ENCODE data around the gene ANK2.
"Not testable (repeated sequence)": the region's sequence is repeated elsewhere in the genome, so short reads cannot be mapped to it uniquely, and the experiment has no call there.

The ANK2 gene

GRCh38 chr4:113221990-113222389 is 172.5 kb downstream of the ANK2 start:
- DNase-seq, result no peak

GRCh38 chr4:113222471-113222870 is 173.0 kb downstream of the ANK2 start:
- no peak for DNase-seq

DNA sequence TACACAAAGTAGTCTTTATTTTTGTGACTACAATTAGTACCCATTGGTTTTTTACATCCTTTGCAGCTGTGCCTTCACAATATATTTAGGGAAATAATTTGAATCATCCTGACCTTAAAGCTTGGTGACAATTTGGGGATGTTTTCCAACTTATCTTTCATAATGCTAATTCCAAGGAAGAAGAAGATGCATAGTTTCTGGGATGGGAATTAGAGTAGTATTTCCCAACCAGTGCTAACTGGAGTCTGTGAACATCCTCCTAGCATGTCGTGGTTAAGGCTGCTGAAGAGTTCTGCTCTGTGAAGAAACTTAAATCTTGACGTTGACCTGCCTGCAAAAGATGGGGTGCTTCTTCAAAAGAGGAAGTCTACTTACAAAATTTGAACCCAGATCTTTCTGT is 173.5 kb downstream of the ANK2 start:
- peak in 1 of 2 experiments; percentile 3 for DNase-seq

- no peak for DNase-seq
Observed at GRCh38 chr4:113232194-113232593, 182.7 kb downstream of the ANK2 start.

DNA sequence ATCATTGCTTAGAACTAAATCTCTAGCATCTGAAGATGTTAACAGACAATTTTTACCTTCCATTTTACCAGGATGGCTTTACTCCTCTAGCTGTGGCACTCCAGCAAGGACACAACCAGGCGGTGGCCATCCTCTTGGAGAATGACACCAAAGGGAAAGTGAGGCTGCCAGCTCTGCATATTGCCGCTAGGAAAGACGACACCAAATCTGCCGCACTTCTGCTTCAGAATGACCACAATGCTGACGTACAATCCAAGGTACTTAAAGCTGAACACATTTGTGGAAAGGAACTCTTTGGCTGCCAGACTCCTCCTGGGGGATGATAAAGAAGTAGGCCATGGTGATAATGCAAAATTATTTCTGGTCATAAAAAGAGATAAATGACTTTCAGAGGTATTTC is 187.5 kb downstream of the ANK2 start:
- DNase-seq, result no peak

- DNase-seq, result no peak
Observed at GRCh38 chr4:113243312-113243711, 193.9 kb downstream of the ANK2 start.

DNA sequence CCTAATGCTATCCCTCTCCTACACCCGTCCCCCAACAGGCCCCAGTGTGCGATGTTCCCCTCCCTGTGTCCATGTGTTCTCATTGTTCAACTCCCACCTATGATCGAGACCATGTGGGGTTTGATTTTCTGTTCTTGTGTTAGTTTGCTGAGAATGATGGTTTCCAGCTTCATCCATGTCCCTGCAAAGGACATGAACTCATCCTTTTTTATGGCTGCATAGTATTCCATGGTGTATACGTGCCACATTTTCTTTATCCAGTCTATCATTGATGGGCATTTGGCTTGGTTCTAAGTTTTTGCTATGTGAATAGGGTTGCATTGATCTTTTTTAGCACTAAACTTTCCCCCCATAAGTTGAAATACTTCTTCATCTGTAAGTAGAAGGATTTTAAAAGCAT is 195.3 kb downstream of the ANK2 start:
- not testable (repeated sequence) for DNase-seq

DNA sequence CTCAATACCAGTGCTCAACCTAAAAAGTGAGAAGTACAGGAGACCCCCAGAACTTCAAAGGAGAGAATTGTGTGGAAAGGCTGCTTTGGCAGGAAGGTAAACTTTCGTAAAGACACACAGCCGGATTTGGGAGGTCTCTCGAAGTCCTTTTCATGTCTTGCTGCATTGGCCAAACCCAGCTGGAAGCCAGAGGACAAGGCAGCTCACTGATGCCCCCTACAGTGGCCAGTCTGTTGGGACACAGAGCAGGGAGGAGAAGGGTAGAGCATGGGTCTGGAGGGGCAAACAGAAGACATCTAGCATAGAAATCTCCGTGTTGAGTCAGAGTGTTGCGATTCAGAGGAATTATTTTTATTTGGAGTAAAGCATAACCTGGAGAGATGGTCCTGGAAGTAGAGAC is 198.9 kb downstream of the ANK2 start:
- DNase-seq, result no peak

DNA sequence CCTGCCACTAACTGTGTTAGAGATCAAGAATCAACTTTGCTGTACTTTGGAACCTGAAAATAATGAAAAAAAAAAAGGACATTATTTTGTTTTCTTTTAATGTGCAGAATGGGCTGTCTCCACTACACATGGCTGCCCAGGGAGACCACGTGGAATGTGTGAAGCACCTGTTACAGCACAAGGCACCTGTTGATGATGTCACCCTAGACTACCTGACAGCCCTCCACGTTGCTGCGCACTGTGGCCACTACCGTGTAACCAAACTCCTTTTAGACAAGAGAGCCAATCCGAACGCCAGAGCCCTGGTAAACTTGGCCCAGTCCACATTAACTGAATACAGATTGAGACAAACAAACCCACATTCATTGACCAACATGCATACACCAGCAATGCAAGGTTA is 206.2 kb downstream of the ANK2 start:
- DNase-seq, result no peak

DNA sequence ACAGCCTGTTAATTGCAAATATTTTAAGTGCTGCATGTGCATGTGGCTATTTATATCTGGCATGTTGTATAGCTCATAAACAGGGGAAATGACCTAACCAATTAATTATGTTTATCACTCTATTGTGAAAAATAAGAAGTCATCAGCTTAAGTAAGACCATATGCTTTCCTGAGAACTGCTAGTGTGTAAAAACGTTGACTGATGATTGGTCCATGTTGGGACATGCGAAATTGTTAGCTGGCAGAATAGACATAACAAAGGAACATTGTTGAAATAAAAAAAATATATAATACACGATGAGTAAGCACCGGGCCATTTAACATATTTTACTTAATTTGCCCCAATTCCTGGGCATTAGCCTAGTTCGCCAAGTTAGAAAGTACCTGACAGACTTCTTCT is 207.5 kb downstream of the ANK2 start:
- DNase-seq, result no peak

DNA sequence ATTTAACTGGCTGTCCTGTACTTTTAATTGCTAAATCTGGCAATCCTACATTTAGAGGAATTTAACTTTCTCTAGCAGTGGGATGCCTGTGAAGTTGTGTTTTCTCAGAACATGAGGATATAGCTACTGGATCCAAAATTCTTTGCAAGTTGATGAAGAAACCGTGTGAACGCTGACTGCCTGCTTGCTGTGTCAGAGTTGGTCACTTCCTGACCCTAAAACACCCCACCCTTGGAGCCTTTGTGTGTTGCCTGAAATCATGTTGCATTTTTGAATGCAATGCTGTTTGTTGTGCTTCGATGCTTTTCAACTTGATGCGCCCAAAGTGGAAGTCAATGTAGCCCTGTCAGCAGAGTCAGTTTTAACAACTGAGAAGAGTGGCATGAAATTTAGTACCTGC is 211.2 kb downstream of the ANK2 start:
- no peak for DNase-seq

DNA sequence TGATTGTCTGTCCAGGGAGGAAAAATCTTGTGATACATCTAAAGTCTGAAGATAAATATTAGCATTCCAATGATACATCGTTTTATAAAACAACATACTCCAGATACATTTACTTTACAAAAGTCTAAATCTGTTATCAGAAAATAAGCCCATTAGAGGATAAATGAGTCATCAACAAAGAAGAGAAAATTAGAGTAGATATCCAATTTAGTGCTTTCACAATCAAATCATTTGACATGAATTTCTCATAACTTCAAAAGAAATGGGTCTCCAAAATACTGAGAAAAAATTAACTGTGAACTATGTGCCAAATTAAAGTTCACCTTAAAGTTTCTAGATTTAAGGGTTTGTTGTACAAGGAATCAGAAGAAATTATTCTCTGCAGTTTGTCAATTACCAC is 213.8 kb downstream of the ANK2 start:
- no peak for DNase-seq

DNA sequence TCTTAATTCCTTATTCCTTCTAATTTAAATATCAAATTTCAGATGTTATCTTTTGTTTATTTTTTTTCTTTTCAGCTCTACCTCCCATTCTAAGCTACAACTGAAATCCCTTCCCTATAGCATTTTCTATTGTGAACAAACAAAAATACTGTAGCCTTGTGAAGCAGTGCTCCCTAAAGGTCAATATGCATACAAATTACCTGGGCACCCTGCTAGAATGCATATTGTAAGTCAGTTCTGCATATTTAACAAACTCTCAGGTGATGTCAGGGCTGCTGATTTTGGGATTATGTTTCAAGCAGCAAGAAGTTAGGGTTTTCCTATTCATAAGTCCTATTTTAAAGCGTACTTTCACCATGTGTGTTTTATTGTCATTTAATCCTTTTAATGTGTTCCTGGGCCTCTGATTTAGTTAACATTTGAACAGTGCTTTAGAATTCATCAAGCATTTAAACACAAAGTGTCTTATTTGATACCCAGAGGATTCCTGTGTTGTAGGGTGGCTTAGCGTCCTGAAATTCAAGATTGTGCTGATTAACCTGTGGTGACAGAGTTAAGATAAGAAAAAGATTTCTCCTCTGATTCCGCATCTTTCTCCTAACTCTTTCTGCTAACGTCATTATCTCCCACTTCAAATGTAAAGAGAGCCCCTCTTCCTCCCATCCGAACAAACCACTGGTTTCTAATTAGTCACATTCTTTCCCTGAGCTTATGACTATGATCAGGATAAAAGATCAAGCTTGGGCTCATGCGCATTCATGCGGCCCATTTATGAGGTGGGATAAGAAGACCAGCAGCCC is 221.3 kb downstream of the ANK2 start:
- DNase-seq, result no peak

DNA sequence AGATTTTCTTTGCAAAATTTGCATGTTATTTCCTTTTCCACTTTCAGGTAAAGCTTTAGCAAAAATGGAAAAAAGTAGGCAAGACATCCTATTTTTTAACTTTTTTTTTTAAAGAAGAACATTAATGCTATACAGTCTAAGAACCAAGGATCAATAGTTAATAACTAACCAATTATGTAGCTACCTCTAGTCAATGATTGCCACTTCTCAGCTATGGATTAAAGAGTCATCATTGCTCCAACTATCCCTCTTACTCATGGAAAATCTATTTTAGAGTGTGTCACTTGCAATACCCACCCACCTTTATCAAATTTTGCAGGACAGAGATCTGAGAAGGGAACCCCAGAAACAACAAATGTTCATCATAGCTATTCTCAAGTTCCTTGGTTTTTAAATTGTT is 223.1 kb downstream of the ANK2 start:
- DNase-seq, result no peak

- no peak for DNase-seq
Observed at GRCh38 chr4:113273721-113274220, 224.3 kb downstream of the ANK2 start.

- DNase-seq, result no peak
Observed at GRCh38 chr4:113276464-113277170, 227.2 kb downstream of the ANK2 start.

DNA sequence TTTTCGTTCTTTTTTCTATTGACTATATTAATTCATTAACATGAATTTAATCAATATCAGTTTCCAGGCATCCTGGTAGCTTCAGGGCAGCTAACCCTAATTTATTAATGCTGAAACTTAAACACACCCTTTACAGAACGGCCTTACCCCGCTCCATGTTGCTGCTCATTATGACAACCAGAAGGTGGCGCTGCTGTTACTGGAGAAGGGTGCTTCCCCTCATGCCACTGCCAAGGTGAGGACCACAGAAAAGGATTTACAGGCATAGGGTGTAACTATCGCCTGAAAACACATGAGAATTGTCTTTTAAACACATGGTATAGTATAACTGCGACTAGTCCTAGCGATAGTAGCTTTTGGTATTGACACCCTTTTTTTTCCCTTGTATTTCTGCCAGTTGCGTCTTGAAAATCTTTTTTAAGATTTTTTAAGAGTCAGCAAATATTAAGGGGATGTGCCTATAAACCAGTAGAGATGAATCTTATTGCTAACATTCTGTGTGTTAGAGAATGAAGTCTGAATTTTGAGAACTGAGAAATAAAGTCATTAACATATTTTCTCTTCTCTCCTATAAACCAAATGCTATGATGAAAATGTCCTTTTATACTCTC is 229.0 kb downstream of the ANK2 start:
- DNase-seq, result peak; percentile 44 to 57

GRCh38 chr4:113285501-113285900 is 236.0 kb downstream of the ANK2 start:
- DNase-seq, result no peak

DNA sequence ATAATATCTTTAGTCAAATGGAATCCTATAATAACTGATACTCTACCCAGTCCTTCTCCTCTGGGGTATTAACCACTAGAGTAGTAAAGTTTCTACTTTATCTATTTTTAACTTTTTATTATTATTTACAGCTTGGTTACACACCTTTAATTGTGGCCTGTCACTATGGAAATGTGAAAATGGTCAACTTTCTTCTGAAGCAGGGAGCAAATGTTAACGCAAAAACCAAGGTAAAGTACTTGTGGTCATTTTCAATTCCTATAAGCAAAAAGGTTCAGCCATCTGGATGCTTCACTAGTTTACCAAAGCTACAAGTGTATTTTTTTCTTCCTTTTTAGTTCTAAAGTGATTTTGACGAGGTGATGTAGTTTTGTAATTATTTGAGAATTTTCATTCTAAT is 238.8 kb downstream of the ANK2 start:
- no peak for DNase-seq

DNA sequence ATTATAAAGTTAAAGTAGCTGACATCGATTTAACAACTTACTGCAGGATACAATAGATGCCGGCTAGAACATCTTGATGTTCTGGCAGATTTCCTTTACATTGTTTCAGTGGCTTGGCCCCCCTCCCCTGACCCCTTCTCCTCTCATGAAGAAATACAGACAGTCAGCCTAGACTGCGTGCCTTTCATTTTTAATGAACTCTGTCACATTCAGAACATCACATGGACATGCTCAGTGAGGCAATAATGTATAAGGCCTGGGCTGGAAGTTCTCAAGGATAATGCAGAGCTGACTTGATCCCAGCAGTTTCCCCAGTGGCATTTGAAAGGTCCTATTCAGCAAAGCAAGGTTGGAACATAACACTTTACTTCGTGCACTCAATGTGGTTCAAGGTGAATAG is 239.2 kb downstream of the ANK2 start:
- DNase-seq, result no peak

DNA sequence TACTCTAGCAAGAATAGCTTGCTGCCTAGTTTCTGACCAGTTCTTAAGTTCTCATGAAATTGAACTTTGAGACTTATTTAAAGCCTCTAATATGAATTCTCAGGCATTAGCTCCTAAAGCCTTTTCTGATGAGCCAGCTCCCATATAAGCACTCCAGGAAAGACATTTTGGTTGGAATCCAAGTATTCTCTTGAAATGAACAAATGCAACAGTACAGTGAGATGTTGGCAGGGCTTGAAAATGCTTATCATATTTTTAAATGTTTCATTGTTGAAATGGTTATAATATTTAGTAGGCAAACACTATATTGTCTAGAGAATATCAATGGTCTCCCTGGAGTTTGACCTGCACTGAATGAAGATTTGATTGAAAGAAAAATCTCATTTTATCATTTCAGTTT is 240.3 kb downstream of the ANK2 start:
- no peak for DNase-seq

DNA sequence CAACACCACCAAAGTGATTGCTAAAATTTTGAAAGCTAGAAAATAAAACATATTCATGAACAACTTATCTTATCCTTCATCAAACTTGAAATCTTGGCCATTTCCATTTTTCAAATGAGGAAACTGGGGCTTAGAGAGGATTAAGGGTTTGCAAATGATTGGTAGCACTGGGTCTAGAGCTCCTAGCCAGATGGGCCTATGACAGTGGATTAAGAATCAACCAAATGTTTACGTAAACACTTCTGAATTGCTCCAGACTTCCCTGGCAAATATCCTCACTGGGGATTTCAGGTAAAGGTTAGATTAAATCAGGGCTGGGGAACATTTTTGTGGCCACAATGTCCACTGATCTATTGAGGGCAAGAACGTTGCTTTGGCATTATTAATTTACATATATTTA is 241.2 kb downstream of the ANK2 start:
- no peak for DNase-seq

- no peak for DNase-seq
Observed at GRCh38 chr4:113292371-113293042, 243.1 kb downstream of the ANK2 start.

Data from AML-193 (cell line).